ENCODE data around the gene MAMDC4.
"Not testable (repeated sequence)": the region's sequence is repeated elsewhere in the genome, so short reads cannot be mapped to it uniquely, and the experiment has no call there.

The MAMDC4 gene

DNA sequence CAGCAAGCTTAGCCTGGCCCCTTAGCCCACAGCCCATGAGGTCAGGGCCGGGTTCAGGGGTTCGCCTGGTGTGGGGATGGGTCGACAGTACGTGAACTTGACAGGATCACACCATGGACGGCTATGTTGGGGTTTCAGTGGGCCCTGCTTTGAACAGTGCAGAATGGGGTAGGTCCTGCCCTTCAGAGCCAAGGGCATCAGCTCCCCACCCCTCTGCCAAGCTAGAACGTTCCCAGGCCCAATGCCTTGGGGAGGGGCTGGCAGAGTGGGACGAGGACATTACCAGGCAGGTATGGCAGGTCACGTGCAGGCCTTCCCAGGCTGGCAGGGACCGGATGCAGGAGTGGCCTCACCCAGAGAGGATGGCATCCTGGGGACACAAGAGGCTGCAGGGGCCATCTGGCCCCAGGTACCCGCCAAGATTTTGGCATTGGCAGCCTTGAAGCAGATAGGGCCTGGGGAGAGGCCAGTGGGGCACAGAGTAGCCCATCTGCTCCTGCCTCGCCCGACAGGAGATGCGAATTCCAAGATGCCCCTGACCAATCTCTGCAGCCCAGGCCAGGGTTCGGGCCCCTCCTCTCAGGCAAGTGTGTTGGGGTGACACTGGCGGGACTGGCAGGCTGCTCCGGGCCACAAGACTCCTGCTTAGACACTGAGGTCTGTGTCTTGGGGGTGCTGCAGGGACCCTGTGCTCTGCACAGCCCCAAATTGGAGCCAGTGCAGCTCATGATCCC is 10.3 kb upstream of the MAMDC4 start:
- H3K9me3 Mint-ChIP-seq, H3K27me3 Mint-ChIP-seq, H3K36me3 Mint-ChIP-seq, H3K27ac Mint-ChIP-seq, H3K4me1 Mint-ChIP-seq: not testable (repeated sequence)
- H3K4me3 Mint-ChIP-seq, result peak overlapping the region; percentile 74

DNA sequence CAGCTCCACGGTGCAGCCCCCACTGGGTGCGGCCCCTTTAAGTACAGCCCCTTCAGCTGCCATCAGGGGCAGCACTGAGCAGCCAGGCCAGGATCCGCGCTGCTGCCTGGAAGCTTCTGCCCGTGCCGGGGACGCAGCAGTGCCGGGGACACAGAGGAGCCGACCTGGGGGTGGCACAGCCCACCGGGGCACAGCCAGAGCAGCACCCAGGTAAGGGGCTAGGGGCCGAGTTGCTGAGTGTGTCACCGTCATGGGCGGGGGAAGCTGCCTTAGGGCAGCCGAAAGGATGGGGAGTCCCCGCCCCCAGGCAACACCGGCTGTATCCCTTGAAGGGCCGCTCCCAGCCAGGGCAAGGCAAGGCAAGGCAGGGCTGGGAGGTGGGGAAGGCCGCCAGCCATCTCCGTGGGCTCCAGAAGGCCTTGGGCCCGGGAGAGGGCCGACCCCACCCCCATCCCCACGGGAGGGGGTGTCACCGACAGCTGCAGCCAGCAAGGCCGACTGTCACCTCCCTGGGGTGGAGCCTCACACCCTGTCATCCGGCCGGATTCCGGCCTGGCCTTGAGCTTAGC is 9.7 kb upstream of the MAMDC4 start, which contains the start of gene AJM1:
TSS of gene AJM1 (plus strand) at position 99 of the 569 bp plus-strand sequence. CDS start 1,937 bp downstream, outside the sequence.
- H3K27ac Mint-ChIP-seq, H3K36me3 Mint-ChIP-seq: not testable (repeated sequence)
- peak within 1 kb of the TSS; percentile 74 for H3K4me3 Mint-ChIP-seq

DNA sequence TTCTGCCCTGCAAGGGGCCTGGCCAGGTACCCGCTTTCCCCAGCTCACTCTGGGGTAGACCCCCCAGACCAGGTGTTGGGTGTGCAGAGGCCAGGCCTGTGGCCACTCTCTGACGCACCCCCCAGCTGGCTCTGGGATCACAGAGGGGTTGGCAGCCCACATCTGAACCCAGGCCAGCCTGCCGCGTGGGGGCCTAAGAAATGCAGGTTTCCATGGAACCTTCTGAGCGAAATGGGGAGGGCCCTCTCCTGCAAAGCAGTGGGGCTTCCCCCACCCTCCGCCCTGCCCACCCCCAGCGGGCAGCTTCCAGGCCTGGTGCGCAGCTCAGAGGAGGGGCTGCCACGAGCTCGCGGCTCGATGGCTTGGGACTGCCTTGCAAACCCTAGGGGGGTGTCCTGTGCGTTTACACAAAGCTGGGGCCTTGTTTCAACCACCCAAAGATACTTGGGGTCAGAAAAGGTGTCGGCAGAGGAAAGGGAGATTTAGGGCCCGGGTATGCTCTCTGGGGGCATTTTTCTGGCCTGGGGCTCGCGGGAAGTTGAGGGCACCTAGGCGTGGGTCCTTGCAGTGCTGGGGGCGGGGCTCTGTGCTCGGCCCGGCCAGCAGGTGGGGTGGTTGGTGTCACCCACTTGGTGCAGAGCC is 8.9 kb upstream of the MAMDC4 start:
- not testable (repeated sequence) for H3K27me3 Mint-ChIP-seq, H3K27ac Mint-ChIP-seq, H3K9me3 Mint-ChIP-seq, H3K36me3 Mint-ChIP-seq
- Mint-ChIP-seq H3K4me3 (peak overlapping the region; percentile 63), H3K4me1 (peaks cover 13% of the 10 kb centered on the region)

More for the DNA sequence above, 9.7 kb upstream of the MAMDC4 start, which contains the start of gene AJM1:
- H3K9me3 Mint-ChIP-seq, H3K4me1 Mint-ChIP-seq, H3K27me3 Mint-ChIP-seq: not testable (repeated sequence)

DNA sequence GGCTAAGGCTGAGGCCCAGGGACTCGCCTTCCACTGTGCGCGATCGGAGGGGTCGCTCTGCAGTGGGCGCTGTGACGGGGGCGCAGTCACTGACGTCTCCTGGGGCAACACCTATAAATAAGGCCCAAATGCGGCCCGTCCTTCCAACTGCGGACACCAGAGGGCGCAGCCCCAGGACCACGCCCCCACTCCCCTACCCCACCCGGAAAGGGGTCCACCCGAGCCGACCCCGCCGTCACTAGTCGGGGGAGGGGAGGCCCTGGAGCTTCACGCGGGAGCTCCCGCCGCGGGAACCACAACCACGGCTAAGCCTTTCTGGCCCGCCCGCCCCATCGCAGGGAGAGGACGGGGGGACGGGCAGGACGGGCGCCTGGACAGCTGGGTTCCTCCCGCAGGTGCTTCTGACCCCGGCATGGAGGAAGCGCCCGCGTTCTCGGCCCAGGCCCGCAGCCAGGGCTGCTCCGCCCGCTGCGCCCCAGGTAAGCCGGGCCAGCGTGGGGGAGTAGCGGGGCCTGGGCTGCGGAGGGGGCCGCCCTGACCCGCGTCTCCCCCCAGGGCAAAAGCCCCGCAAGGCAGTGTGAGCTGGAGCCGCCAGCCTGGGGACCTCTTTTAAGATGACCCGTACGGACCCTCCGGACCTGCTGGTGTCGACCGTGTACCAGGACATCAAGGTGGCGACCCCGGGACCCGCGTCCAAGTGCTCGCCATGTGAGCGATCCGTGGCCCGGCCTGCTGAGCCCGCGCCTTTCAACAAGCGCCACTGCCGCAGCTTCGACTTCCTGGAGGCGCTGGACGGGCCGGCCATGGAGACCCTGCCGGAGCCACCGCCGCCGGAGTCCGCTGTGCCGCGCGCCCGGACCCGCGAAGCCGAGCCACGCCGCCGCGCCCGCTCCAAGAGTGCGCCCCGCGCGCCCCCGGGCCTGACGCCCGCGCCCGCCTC is 8.1 kb upstream of the MAMDC4 start:
- Mint-ChIP-seq H3K4me3 (peak overlapping the region; percentile 63), H3K4me1 (peaks cover 13% of the 10 kb centered on the region)
- H3K27me3 Mint-ChIP-seq, H3K36me3 Mint-ChIP-seq, H3K27ac Mint-ChIP-seq, H3K9me3 Mint-ChIP-seq: not testable (repeated sequence)

DNA sequence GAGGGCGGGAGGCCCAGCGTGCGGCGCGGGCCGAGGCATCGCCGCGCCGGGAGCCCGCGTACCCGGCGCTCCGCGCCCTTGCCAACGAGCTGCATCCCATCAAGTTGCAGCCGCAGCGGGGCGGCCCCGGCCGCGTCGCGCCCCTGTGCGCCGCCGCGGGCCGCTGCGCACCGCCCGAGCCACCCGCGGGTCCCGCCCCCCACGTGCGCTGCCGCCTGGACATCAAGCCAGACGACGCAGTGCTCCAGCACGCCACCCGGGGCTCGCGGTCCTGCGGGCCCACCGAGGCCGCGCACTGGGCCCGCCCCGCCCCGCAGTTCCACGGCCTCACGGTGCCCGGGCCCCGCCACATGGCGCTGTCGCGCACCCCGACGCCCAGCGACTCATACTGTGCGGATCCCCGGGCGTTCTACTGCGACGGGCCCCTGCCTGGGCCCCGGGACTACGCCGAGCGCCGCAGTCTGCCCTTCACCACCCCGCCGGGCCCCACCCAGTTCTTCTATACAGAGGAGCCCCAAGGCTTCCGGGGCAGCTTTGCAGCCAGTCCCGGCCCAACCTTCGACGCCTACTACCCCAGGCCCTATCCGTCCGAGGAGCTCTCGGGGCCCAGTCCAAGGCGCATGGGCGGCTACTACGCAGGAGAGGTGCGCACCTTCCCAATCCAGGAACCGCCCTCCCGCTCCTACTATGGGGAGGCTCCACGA is 7.2 kb upstream of the MAMDC4 start:
- H3K27me3 Mint-ChIP-seq, result peaks cover 3% of the 10 kb centered on the region
- H3K36me3 Mint-ChIP-seq, result peaks cover 2% of the 10 kb centered on the region
- no peaks in the 10 kb centered on the region for H3K9me3 Mint-ChIP-seq
- H3K4me3 Mint-ChIP-seq, result no peak overlapping the region
- peaks cover 13% of the 10 kb centered on the region for H3K4me1 Mint-ChIP-seq
- H3K27ac Mint-ChIP-seq, result peak overlapping the region; percentile 23

DNA sequence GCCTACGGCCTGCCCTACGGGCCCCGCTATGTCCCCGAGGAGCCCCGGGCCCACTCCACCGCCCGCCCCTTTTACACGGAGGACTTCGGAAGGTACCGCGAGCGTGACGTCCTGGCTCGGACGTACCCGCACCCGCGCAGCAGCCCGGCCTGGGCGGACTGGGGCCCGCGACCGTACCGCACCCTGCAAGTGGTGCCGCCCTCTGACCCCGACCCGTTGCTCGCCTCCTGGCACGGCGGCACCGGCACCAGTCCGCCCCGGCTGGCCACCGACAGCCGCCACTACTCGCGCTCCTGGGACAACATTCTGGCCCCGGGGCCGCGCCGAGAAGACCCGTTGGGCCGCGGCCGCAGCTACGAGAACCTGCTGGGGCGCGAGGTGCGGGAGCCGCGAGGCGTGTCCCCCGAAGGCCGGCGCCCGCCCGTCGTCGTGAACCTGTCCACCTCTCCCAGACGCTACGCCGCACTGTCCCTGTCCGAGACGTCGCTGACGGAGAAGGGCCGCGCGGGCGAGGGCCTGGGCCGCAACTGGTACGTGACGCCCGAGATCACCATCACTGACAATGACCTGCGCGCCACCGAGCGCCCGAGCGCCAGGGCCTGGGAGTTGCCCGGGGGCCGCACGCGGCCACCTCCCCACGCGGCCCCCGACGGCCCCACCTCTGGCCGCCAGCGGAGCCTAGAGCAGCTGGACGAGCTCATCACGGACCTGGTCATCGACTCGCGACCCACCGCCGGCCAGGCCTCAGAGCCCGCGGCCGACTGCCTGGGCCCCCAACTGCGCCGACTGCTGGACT is 6.5 kb upstream of the MAMDC4 start:
- H3K9me3 Mint-ChIP-seq, result no peaks in the 10 kb centered on the region
- H3K36me3 Mint-ChIP-seq, result no peaks in the 10 kb centered on the region
- H3K27ac Mint-ChIP-seq, result peak overlapping the region; percentile 23
- peaks cover 3% of the 10 kb centered on the region for H3K27me3 Mint-ChIP-seq
- peaks cover 10% of the 10 kb centered on the region for H3K4me1 Mint-ChIP-seq
- no peak overlapping the region for H3K4me3 Mint-ChIP-seq

DNA sequence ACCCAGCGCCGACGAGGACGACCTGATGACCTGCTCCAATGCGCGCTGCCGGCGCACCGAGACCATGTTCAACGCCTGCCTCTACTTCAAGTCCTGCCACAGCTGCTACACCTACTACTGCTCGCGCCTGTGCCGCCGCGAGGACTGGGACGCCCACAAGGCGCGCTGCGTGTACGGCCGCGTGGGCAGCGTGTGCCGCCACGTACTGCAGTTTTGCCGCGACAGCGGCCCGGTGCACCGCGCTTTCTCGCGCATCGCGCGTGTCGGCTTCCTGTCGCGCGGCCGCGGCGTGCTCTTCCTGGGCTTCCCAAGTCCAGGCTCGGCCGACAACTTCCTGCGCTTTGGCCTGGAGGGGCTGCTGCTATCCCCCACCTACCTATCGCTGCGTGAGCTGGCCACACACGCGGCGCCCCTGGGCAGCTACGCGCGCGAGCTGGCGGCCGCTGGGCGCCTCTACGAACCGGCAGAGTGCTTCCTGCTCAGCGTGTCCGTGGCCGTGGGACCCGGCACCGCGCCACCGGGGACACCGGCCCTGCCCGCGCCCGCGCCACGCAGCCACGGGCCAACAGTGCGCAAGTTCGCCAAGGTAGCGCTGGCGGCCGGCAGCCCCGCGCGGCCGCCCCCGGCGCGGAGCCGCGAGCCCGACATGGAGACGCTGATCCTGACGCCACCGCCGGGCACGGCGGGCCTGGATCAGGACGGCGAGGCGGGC is 5.6 kb upstream of the MAMDC4 start:
- Mint-ChIP-seq H3K27ac (peak overlapping the region; percentile 30), H3K9me3 (no peaks in the 10 kb centered on the region)

DNA sequence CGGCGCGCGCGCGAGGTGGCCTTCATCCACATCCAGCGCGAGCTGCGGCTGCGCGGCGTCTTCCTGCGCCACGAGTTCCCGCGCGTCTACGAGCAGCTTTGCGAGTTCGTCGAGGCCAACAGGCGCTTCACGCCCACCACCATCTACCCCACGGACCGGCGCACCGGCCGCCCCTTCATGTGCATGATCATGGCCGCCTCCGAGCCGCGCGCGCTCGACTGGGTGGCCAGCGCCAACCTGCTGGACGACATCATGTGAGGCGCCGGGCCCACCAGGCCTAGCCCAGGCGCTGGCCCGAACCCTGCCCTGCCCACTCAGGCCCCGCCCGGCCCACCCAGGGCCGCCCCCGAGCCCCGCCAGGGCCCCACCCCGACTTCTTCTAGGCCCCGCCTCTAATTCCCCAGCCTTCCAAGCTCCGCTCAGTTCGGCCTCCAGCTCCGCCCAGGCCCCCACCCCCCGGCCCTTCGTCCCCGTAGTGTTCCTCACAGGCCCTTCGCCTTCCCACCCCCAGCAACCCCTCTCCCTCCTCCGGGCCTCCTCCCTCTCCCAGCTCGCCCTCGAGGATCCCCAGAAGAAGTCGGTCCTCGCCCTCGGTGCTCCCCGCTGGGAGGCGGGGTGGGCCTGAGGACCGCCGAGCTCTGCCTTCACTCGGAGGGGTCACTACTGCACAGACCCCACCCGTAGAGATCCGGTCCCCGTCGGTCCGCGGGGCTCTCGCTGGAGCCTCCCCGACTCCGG is 4.9 kb upstream of the MAMDC4 start:
- Mint-ChIP-seq H3K27me3 (peaks cover 3% of the 10 kb centered on the region), H3K9me3 (no peaks in the 10 kb centered on the region), H3K36me3 (no peaks in the 10 kb centered on the region), H3K27ac (peak overlapping the region; percentile 35), H3K4me1 (peaks cover 8% of the 10 kb centered on the region), H3K4me3 (peak overlapping the region; percentile 90)

More for the DNA sequence above, 5.6 kb upstream of the MAMDC4 start:
- Mint-ChIP-seq H3K4me1 (peaks cover 10% of the 10 kb centered on the region), H3K27me3 (peaks cover 3% of the 10 kb centered on the region), H3K4me3 (no peak overlapping the region), H3K36me3 (no peaks in the 10 kb centered on the region)

DNA sequence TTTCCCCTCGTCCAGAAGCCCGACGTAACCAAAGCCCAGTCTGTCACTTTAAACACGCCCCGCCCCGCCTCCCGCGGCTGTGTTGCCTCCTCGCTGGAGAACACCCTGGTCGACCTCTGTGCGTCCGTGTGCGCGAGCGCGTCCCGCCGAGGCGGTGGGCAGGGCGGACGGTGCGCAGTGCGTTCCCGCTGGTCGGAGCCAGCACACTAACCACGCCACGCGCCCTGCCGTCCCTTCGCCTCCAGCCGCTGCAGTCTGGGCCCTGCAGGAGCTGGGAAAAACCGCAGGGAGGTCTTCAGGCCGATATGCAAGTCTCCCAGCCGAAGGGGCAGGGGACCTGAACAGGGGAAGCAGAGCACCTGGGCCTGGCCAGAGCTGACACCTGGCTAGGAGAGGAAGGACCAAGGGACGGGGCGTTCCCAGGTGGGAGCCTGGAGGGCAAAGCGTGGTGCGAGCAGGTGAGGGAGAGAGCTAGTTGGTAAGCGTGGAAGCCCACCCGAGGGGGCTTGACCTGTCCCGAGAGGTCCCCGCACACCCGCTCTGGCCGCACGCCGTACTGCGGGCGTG is 4.2 kb upstream of the MAMDC4 start:
- peaks cover 6% of the 10 kb centered on the region for H3K4me1 Mint-ChIP-seq
- peak overlapping the region; percentile 90 for H3K4me3 Mint-ChIP-seq
- H3K27me3 Mint-ChIP-seq, result peaks cover 3% of the 10 kb centered on the region
- no peaks in the 10 kb centered on the region for H3K36me3 Mint-ChIP-seq
- H3K27ac Mint-ChIP-seq, result peak overlapping the region; percentile 35
- no peaks in the 10 kb centered on the region for H3K9me3 Mint-ChIP-seq

DNA sequence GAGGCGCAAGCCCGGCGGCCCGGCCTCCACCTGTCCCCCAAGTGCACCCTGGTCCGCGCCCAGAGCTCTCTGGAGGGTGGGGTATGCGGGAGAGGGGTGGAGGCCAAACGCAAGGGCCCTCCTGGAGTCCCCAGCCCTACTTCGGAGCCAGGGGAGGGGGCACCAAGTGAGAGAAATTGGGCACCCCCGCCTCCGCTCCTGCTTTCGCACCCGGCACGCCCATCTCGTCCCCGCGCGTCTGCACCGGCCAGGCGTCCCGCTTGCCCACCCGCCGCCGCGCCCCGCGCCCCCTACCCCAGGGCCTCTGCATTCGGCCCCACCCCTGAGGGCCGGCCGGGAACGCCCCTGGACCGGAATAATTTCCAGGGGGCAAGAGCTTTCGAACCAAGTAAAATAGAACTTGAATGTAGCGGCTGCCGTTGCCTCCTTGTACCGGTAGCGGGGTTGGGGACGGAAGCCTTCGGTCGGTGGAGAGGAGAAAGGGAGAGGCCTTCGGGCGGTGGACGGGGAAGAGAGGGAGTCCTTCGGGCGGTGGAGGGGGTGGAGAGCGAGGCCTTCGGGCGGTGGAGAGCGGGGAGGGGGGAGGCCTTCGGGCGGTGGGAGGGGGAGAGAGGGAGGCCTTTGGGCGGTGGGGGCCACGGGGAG is 3.6 kb upstream of the MAMDC4 start:
- H3K27ac Mint-ChIP-seq, result no peak overlapping the region
- H3K4me3 Mint-ChIP-seq, result peak overlapping the region; percentile 88
- H3K27me3 Mint-ChIP-seq, result peaks cover 3% of the 10 kb centered on the region
- H3K9me3 Mint-ChIP-seq, result no peaks in the 10 kb centered on the region
- peaks cover 6% of the 10 kb centered on the region for H3K4me1 Mint-ChIP-seq
- no peaks in the 10 kb centered on the region for H3K36me3 Mint-ChIP-seq

DNA sequence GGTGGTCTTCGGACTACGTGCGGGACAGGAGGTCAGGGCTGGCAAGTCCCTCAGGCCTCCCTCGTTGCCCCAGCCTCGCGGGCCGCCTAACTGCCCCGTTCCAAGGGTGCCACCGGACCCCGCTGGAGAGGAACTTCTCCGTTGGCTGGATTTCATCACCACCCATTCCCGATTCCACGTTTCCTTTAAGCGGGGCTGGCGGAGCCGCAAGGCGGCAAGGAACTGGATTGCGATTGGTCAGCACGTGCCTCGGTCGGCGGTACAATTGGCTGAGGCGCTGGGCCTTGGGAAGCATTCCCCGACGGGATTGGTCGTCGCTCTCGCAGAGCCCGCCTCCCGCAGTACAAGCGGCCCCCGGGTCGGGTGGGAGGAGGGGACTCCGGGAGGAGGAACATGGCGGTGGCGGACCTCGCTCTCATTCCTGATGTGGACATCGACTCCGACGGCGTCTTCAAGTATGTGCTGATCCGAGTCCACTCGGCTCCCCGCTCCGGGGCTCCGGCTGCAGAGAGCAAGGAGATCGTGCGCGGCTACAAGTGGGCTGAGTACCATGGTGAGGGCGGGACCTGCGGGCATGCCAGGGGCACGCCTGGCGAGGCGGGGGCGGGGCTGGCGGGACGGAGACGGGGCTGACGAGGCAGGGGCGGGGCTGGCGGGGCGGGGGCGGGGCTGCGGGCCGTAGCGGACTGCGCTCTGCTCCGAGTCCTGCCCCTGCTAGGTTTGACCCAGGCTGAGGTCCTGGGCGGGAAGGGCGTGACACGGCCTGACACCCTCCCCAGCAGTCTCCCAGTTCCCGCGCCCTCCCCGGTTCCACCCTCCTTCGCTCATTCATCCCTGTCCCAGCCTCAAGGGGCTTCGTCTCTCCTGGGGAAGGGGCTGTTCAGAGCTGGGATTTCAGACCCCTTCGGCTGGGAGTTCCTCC is 2.8 kb upstream of the MAMDC4 start, which contains the start of gene PHPT1:
TSS of gene PHPT1 (plus strand) at position 372 of the 922 bp plus-strand sequence. CDS start at position 394, 22 bp downstream.
- Mint-ChIP-seq H3K36me3 (no peaks in the 10 kb centered on the region), H3K27me3 (peaks cover 3% of the 10 kb centered on the region), H3K4me3 (peak within 1 kb of the TSS; percentile 91), H3K9me3 (no peaks in the 10 kb centered on the region), H3K27ac (peak within 1 kb of the TSS; percentile 82), H3K4me1 (peaks cover 6% of the 10 kb centered on the region)
